ENCODE measurements around the gene TMEM119. TPM values are rescaled to one million over a fixed set of nuclear protein-coding genes. Genes with fewer than 3 reads are reported as not detected.

Gene TMEM119
- total and polyA plus RNA-seq, 10 of the 15 experiments (the other 5 are each of a cell fraction or from before 2014, with no cell fraction given) = 0.11 to 0.44 (median 0.19) TPM; not detected in 5

- peak in 1 of 2 experiments; percentile 57; a peak in 1 of 3 replicates for TF ChIP-seq EGR1 (IDR thresholded peaks at IDR 0.05; ENCODE audit: borderline replicate concordance in 1 of 2, low read depth in 2 of 2, low read length in 2 of 2)
- TF ChIP-seq ATF3 (IDR thresholded peaks at IDR 0.05; ENCODE audit: borderline replicate concordance, extremely low read depth, low read depth, low read length) = 0 out of 2 replicates have a peak, but pooled peaks have one; percentile 41
- TF ChIP-seq TARDBP (IDR thresholded peaks at IDR 0.05; ENCODE audit: borderline replicate concordance) = 0 out of 2 replicates have a peak, but pooled peaks have one; percentile 16
- peak; percentile 75 for TF ChIP-seq SP1 (IDR thresholded peaks at IDR 0.05; ENCODE audit: low read depth, low read length)
- no peak for TF ChIP-seq EZH2 (IDR thresholded peaks at IDR 0.05; ENCODE audit: borderline replicate concordance, control insufficient read depth, low read depth, low read length)
- TF ChIP-seq SIX5 (IDR thresholded peaks at IDR 0.05; ENCODE audit: low read depth, low read length, severe bottlenecking) = peak; percentile 40
- TF ChIP-seq PAX5 (IDR thresholded peaks at IDR 0.05; ENCODE audit: borderline replicate concordance, low read depth, low read length) = no peak
- peak; percentile 97 for TF ChIP-seq CREM (IDR thresholded peaks at IDR 0.05; ENCODE audit: low read depth)
- 0 out of 2 replicates have a peak, but pooled peaks have one; percentile 60 for TF ChIP-seq CHD1 (IDR thresholded peaks at IDR 0.05; ENCODE audit: low read depth, low read length)
- TF ChIP-seq WRNIP1 (IDR thresholded peaks at IDR 0.05; ENCODE audit: borderline replicate concordance, low read depth, low read length) = no peak
- TF ChIP-seq REST (IDR thresholded peaks at IDR 0.05; ENCODE audit: low read depth, low read length) = no peak
- no peak; the same call in 1 of the 2 replicates for TF ChIP-seq STAT1 (conservative IDR thresholded peaks at IDR 0.05)
- TF ChIP-seq ZBTB4 (CRISPR knock-in tag; IDR thresholded peaks at IDR 0.05) = no peak
- TF ChIP-seq POU2F2 (IDR thresholded peaks at IDR 0.05; ENCODE audit: borderline replicate concordance, low read depth, low read length) = peak; percentile 50; the same call in 1 of the 3 replicates
- TF ChIP-seq POLR2AphosphoS2 (IDR thresholded peaks at IDR 0.05; ENCODE audit: low read depth, low read length) = peak; percentile 81; the same call in 1 of the 2 replicates
- TF ChIP-seq FOXM1 (IDR thresholded peaks at IDR 0.05; ENCODE audit: low read depth, low read length) = no peak
- peak; percentile 94 for TF ChIP-seq POLR2A (IDR thresholded peaks at IDR 0.05; ENCODE audit: low read depth, low read length)
- no peak for TF ChIP-seq RAD21 (IDR thresholded peaks at IDR 0.05; ENCODE audit: insufficient read depth, low read depth, low read length)
- no peak for TF ChIP-seq TCF12 (IDR thresholded peaks at IDR 0.05; ENCODE audit: low read depth, low read length)
- TF ChIP-seq ZNF217 (IDR thresholded peaks at IDR 0.05) = no peak
Observed at GRCh38 chr12:108562348-108563135, 35.3 kb downstream of the TMEM119 start, which contains the start of gene ISCU (continued).

All from GM12878 (cell line).